Cortex of kidney (tissue), 1 donor: ENCODE data around the gene PDE6H.

Source experiments
- DNase-seq: peaks from one replicate; lab custom pipeline; 2025; lab: John Stamatoyannopoulos, UW

PDE6H gene

GRCh38 chr12:14975457-14975856, 2.6 kb downstream of the PDE6H start:
- no peak for DNase-seq

DNA sequence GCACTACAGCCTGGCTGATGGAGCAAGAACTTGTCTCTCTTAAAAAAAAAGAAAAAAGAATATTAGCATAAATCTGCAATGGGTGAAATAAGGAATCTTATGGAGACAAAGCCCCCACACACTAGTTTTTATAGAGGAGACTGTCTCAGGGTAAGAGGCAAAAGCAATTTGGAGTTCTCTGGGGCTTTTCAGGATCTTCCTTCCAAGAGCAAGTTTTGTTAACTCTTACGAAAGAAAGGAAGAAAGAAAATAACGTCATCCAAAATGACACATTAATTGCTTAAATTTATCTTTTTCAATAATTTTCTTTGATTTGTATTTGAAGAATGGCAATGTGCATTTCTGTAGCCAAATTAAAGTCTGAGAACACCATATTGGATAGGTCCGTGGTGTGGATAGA, 3.8 kb downstream of the PDE6H start:
- DNase-seq: no peak

DNA sequence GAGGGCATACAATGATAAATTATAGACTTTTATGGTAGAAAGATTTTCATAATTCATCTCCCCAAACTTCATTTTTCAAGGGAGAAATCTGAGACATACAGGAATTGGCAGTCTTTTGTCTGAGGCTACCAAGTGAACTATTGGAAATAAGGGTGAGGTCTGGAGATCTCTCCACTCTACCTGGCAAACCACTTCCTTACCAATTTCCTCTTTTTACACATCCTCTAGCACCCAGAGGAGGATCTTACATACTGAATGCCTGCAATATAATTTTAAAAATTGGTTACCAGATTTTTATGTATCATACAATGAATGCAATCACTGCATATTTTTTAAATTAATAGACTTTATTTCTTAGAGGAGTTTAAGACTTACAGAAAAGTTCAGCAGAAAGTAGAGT, 6.6 kb downstream of the PDE6H start:
- DNase-seq: no peak

DNA sequence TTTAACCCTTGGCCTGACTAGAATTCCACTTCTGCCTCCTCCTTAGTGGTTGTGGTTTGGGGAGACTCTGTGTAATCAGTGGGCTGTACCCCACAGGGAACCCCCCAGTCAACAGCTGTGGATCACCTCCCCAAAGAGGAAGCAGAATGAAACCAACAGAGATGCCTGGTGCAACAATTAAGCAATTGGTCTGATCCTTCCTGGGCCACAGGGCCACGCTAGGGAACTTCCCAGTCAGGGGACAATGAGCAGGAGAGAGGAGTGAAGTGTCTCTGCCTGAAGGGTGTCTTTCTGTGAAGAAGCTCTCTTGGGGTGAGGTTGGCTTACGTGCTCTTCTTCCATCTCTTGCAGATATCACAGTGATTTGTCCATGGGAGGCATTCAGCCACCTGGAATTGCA, 8.2 kb downstream of the PDE6H start:
- DNase-seq: no peak

- DNase-seq: no peak
Observed at GRCh38 chr12:14982562-14982961, 9.7 kb downstream of the PDE6H start.

- DNase-seq: no peak
Observed at GRCh38 chr12:14982991-14983390, 10.1 kb downstream of the PDE6H start.

GRCh38 chr12:14984036-14984435, 11.2 kb downstream of the PDE6H start:
- DNase-seq: no peak

DNA sequence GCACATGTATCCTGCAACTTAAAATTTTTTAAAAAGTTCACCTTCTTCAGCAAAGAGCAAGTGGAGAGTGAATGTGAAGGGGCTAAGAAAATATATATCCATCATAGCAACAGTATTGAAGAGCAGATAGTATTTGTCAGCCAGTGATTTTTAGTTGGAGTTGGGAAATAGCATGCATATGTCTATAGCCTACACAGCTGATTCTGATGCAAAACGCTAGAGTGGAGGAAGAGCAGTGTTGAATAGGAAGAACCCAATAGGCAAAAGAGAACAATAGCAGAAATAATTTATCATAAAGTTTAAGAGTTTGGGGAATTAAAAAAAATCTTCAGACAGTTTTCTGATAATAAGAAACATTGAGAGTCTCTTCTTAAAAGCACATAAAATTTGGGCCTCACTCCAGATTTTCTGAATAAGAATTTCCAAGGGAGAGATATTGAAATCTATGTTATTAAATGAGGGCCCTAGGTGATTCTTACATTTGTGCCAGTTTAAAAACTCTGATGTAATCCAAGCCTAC, 12.0 kb downstream of the PDE6H start:
- DNase-seq: no peak

- DNase-seq: no peak
Observed at GRCh38 chr12:14986449-14986848, 13.6 kb downstream of the PDE6H start.

GRCh38 chr12:14988035-14988434, 15.2 kb downstream of the PDE6H start:
- DNase-seq: no peak

DNA sequence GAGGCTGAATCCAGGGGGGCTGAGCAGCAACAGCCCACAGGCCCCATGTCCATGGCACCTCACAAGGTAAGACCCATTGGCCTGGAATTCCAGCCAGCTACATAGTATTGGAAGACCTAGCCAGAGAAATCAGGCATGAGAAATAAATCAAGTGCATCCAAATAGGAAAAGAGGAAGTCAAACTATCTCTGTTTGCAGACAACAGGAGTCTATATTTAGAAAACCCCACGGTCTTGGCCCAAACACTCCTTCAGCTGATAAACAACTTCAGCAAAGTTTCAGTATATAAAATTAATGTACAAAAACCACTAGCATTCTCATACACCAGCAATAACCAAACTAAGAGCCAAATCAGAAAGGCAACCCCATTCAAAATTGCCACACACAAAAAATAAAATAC, 16.9 kb downstream of the PDE6H start:
- no peak for DNase-seq

DNA sequence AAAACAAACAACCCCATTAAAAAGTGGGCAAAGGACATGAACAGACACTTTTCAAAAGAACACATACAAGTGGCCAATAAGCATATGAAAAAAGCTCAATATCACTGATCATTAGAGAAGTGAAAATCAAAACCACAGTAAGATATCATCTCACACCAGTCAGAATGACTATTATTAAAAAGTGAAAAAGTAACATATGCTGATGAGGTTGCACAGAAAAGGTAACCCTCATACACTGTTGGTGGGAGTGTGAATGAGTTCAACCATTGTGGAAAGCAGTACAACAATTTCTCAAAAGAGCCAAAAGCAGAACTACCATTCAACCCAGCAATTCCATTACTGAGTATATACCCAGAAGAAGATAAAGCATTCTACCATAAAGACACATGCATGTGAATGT, 18.2 kb downstream of the PDE6H start:
- no peak for DNase-seq

GRCh38 chr12:14992673-14993072, 19.8 kb downstream of the PDE6H start:
- DNase-seq: no peak

DNA sequence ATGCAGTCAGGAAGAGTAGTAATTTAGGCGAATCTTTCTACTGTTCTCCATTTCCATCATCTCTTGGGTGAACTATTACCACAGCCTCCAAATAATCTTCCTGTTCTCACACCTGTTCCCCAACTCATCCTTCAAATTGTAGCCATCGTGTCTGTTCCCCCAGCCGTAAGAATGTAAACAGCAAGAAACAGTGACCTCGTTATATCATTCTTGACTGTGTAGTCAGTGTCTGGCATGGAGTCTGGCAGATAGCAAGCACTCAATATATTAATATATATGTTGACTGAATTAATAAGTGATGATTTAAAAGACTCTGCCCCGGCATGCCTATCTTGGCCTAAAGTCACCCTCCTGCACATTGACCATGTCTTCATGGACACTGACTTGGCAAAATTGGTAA, 20.3 kb downstream of the PDE6H start:
- DNase-seq: no peak

DNA sequence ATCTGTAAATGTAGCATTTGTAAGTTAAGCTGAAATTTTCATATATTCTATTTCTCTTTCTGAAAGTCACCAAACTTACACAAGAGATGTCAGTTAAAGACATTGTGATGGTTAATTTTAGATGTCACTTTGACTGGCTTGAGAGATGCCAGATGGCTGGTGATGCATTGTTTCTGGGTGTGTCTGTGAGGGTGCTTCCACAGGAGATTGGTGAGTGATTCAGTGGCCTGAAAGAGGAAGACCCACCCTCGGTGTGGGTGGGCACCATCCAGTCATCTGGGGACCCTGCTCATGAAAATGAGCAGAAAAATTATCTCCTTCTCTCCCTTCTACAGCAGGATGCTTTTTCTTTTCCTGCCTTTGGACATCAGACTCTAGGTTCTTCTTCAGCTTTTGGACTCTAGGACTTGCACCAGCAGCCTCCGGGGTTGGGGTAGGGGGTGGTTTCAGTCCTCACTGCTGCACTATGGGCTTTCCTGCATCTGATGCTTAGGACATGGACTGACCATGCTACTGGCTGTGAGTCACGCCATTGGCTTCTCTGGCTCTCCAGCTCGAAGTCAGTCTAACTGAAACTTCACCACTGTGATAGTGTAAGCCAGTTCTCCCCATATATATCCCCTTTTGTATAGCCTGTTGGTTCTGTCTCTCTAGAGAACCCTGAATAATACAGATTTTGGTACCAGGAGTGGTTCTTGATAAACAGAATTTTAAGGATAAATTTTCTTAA, 20.9 kb downstream of the PDE6H start:
- DNase-seq: no peak

- DNase-seq: no peak
Observed at GRCh38 chr12:14994610-14995009, 21.8 kb downstream of the PDE6H start.

GRCh38 chr12:14995583-14996425, 23.0 kb downstream of the PDE6H start:
- DNase-seq: no peak

DNA sequence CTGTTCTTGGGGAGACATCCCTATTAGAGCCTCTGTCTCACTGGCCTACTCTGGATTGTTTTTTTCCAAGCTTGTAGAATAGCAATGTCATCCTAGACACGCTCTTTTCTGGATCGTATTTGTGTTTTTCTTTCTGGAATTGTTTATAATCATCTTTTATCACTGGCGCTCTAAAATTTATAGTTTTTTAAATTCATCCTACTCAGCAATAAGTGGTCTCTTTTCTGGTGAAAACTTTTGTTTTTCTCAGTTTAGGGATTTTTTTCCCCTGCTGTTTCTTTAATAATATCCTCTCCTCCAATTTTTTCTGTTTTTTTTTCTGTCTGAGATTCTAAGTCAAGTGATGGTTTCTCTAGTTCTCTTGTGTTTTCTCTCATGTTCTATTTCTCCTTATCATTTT, 25.2 kb downstream of the PDE6H start:
- DNase-seq: no peak

DNA sequence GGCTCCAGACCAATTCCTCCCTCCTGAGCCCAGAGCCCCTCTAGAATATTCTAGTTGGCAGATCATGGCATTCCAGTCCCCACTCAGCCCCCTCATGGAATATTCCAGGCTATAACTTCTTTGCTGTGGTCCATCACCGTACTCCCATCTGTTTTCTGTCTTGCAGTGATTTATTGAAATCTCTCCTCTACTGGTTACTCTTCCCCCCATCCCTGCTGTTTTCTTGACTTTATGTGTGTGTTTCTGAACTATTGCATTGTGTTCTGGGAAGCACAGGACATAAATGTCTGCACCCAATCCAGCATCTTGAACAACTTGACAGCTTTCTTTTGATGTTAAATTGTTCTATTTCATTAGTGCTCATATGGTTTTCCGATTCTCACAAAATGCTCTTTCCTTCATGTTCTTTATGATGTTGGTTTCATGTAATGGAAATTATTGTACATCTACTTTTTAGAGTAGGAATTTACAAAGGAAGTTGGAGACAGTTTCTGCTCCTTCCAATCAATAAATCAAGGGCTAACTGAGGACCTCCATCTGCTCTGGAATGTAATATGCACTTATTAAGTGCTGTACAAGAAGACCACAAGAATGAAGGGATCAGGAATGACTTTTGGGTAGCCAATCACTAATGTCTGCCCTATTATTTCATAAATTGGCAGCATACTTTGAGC, 26.3 kb downstream of the PDE6H start:
- no peak for DNase-seq

DNA sequence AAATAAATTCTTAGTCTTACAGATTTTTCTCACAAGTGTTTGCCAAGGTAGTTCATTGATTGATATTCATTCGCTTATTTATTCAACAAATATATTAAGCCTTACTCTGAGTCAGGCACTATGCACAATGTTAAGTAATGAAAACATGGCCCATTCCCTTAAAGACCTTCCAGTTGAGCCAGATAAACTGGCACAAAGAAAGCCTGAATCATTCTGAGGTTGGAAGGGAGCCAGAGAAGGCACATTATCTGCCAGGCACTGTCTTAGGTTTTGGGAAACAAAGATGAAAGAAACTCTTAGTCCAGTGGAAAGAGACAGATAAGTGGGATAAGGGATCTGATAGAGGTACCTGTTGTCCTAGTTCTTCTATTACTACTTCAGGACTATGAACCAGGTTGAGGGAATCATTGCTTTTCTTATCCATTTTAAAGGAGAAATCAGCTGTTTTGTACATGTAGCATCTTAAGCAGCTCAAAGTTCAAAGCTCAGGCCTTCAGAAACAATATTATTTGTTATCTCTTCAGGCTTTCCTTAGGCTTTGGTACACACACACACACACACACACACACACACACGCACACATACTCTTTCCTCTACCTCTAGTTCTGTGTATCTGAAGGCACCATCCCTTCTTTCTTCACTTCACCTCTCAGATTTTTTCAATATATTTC, 27.0 kb downstream of the PDE6H start:
- DNase-seq: no peak

DNA sequence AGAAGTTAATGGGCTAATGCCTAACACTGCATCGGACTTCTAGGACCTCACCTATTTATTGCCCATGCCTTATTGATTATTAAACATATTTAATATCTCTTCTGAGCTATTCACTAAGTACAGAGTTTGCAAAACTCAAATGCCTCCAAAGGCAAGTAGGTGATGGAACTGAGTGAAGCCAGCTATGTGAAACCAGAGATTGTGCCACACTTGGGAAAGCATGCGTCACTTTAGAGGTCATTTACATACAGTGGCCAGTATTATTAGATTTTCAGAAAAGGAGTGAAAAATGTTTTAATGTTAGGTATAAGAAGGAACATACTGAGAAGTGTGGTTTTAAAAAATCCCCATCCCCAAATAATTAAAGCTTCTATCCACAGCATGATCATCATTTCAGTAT, 27.7 kb downstream of the PDE6H start:
- DNase-seq: no peak

GRCh38 chr12:15001733-15002382, 29.0 kb downstream of the PDE6H start:
- DNase-seq: no peak
